ENCODE data around the gene NDFIP1. TPM values are rescaled to one million over a fixed set of nuclear protein-coding genes. Genes with fewer than 3 reads are reported as not detected.

NDFIP1 gene
- total and polyA plus RNA-seq, 2 of the 13 experiments (the other 11 are each of a cell fraction or from before 2014, with no cell fraction given): 12.4 to 15.7 TPM

DNA sequence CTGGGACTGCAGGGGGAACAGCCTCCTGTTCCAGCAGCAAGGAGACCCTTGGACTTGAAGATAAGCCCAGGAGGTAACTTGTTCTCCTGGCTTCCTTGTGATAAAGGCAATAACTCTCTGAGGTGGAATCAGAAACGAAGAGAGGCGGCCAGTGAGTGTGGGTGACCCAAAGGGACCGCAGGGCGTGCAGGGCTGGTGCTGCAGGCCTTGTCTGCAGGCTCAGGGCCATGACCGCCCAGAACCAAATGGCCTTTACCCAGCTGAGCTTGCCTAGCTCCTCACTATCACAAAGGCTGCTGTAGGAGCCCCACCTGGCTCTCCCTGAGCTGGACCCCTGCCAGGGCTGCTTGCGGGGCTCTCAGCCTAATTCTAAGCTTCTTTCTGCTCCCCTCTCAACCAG is 72.5 kb downstream of the NDFIP1 start (continued):
- TF ChIP-seq, protein P1, sequence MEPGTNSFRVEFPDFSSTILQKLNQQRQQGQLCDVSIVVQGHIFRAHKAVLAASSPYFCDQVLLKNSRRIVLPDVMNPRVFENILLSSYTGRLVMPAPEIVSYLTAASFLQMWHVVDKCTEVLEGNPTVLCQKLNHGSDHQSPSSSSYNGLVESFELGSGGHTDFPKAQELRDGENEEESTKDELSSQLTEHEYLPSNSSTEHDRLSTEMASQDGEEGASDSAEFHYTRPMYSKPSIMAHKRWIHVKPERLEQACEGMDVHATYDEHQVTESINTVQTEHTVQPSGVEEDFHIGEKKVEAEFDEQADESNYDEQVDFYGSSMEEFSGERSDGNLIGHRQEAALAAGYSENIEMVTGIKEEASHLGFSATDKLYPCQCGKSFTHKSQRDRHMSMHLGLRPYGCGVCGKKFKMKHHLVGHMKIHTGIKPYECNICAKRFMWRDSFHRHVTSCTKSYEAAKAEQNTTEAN (CRISPR knock-in tag; conservative IDR thresholded peaks at IDR 0.05): no peak
- TF ChIP-seq, protein P2, sequence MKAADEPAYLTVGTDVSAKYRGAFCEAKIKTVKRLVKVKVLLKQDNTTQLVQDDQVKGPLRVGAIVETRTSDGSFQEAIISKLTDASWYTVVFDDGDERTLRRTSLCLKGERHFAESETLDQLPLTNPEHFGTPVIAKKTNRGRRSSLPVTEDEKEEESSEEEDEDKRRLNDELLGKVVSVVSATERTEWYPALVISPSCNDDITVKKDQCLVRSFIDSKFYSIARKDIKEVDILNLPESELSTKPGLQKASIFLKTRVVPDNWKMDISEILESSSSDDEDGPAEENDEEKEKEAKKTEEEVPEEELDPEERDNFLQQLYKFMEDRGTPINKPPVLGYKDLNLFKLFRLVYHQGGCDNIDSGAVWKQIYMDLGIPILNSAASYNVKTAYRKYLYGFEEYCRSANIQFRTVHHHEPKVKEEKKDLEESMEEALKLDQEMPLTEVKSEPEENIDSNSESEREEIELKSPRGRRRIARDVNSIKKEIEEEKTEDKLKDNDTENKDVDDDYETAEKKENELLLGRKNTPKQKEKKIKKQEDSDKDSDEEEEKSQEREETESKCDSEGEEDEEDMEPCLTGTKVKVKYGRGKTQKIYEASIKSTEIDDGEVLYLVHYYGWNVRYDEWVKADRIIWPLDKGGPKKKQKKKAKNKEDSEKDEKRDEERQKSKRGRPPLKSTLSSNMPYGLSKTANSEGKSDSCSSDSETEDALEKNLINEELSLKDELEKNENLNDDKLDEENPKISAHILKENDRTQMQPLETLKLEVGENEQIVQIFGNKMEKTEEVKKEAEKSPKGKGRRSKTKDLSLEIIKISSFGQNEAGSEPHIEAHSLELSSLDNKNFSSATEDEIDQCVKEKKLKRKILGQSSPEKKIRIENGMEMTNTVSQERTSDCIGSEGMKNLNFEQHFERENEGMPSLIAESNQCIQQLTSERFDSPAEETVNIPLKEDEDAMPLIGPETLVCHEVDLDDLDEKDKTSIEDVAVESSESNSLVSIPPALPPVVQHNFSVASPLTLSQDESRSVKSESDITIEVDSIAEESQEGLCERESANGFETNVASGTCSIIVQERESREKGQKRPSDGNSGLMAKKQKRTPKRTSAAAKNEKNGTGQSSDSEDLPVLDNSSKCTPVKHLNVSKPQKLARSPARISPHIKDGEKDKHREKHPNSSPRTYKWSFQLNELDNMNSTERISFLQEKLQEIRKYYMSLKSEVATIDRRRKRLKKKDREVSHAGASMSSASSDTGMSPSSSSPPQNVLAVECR (CRISPR knock-in tag; IDR thresholded peaks at IDR 0.05; ENCODE audit: borderline replicate concordance): 0 out of 2 replicates have a peak, but pooled peaks have one; percentile 34
- TF ChIP-seq ZNF350 (CRISPR knock-in tag; IDR thresholded peaks at IDR 0.05; ENCODE audit: borderline replicate concordance, low read depth) (no peak), ZNF256 (CRISPR knock-in tag; conservative IDR thresholded peaks at IDR 0.05) (no peak), SMAD3 (CRISPR knock-in tag; IDR thresholded peaks at IDR 0.05) (no peak), ZNF343 (CRISPR knock-in tag; IDR thresholded peaks at IDR 0.05) (no peak), ZNF232 (CRISPR knock-in tag; IDR thresholded peaks at IDR 0.05; ENCODE audit: borderline replicate concordance) (no peak), STAG1 (CRISPR knock-in tag; IDR thresholded peaks at IDR 0.05) (no peak), ISL2 (CRISPR knock-in tag; IDR thresholded peaks at IDR 0.05) (no peak)
- TF ChIP-seq, protein P3, sequence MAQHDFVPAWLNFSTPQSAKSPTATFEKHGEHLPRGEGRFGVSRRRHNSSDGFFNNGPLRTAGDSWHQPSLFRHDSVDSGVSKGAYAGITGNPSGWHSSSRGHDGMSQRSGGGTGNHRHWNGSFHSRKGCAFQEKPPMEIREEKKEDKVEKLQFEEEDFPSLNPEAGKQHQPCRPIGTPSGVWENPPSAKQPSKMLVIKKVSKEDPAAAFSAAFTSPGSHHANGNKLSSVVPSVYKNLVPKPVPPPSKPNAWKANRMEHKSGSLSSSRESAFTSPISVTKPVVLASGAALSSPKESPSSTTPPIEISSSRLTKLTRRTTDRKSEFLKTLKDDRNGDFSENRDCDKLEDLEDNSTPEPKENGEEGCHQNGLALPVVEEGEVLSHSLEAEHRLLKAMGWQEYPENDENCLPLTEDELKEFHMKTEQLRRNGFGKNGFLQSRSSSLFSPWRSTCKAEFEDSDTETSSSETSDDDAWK (CRISPR knock-in tag; IDR thresholded peaks at IDR 0.05): no peak
- TF ChIP-seq, protein P4, sequence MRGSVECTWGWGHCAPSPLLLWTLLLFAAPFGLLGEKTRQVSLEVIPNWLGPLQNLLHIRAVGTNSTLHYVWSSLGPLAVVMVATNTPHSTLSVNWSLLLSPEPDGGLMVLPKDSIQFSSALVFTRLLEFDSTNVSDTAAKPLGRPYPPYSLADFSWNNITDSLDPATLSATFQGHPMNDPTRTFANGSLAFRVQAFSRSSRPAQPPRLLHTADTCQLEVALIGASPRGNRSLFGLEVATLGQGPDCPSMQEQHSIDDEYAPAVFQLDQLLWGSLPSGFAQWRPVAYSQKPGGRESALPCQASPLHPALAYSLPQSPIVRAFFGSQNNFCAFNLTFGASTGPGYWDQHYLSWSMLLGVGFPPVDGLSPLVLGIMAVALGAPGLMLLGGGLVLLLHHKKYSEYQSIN (CRISPR knock-in tag; IDR thresholded peaks at IDR 0.05; ENCODE audit: borderline replicate concordance): no peak
- TF ChIP-seq, protein P5, sequence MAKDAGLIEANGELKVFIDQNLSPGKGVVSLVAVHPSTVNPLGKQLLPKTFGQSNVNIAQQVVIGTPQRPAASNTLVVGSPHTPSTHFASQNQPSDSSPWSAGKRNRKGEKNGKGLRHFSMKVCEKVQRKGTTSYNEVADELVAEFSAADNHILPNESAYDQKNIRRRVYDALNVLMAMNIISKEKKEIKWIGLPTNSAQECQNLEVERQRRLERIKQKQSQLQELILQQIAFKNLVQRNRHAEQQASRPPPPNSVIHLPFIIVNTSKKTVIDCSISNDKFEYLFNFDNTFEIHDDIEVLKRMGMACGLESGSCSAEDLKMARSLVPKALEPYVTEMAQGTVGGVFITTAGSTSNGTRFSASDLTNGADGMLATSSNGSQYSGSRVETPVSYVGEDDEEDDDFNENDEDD (CRISPR knock-in tag; IDR thresholded peaks at IDR 0.05; ENCODE audit: borderline replicate concordance): no peak
- TF ChIP-seq, protein P6, sequence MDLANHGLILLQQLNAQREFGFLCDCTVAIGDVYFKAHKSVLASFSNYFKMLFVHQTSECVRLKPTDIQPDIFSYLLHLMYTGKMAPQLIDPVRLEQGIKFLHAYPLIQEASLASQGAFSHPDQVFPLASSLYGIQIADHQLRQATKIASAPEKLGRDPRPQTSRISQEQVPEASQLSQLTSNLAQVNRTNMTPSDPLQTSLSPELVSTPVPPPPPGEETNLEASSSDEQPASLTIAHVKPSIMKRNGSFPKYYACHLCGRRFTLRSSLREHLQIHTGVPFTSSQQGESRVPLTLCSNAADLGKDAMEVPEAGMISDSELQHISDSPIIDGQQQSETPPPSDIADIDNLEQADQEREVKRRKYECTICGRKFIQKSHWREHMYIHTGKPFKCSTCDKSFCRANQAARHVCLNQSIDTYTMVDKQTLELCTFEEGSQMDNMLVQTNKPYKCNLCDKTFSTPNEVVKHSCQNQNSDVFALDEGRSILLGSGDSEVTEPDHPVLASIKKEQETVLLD (CRISPR knock-in tag; IDR thresholded peaks at IDR 0.05; ENCODE audit: low read depth): no peak
- TF ChIP-seq, protein P7, sequence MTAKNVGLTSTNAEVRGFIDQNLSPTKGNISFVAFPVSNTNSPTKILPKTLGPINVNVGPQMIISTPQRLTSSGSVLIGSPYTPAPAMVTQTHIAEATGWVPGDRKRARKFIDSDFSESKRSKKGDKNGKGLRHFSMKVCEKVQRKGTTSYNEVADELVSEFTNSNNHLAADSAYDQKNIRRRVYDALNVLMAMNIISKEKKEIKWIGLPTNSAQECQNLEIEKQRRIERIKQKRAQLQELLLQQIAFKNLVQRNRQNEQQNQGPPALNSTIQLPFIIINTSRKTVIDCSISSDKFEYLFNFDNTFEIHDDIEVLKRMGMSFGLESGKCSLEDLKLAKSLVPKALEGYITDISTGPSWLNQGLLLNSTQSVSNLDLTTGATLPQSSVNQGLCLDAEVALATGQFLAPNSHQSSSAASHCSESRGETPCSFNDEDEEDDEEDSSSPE (CRISPR knock-in tag; IDR thresholded peaks at IDR 0.05): no peak
- TF ChIP-seq, protein P8, sequence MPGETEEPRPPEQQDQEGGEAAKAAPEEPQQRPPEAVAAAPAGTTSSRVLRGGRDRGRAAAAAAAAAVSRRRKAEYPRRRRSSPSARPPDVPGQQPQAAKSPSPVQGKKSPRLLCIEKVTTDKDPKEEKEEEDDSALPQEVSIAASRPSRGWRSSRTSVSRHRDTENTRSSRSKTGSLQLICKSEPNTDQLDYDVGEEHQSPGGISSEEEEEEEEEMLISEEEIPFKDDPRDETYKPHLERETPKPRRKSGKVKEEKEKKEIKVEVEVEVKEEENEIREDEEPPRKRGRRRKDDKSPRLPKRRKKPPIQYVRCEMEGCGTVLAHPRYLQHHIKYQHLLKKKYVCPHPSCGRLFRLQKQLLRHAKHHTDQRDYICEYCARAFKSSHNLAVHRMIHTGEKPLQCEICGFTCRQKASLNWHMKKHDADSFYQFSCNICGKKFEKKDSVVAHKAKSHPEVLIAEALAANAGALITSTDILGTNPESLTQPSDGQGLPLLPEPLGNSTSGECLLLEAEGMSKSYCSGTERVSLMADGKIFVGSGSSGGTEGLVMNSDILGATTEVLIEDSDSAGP (CRISPR knock-in tag; IDR thresholded peaks at IDR 0.05; ENCODE audit: borderline replicate concordance): peak; percentile 45; the same call in 1 of the 2 replicates
